SK-N-SH (cell line): ENCODE data around the gene INPPL1. TPM values are rescaled to one million over a fixed set of nuclear protein-coding genes. Genes with fewer than 3 reads are reported as not detected.

ENCODE experiments used
- CTCF ChIA-PET: fragments of 300-600, 350-600 bp; formaldehyde crosslinking; extraction: SDS; loops from one replicate; lab custom pipeline; 2021; lab: Yijun Ruan, JAX
- POLR2A ChIA-PET: fragments of 350-600 bp; sonication (Branson Sonifier 250); formaldehyde crosslinking; extraction: SDS; loops from one replicate; lab custom pipeline; 2020; ENCODE audit warnings: antibody characterized with exemption, inconsistent platforms; lab: Yijun Ruan, JAX
- DNase-seq: peaks from one replicate; pipeline ENCODE4 v3.0.0; 2012
- H2AFZ ChIP-seq: fragments of 200-600 bp; sonication (generic); 2 replicates; pipeline ENCODE4 v1.8.1; 2016; ENCODE audit warnings: antibody characterized with exemption, mild to moderate bottlenecking, low read depth
- H3F3A ChIP-seq: fragments of 200-600 bp; sonication (generic); replicated peaks from 2 replicates; pipeline ENCODE3; 2016; ENCODE audit warnings: antibody characterized with exemption, mild to moderate bottlenecking; ENCODE audit not compliant: insufficient read depth
- H3K27ac ChIP-seq, 2 experiments: fragments of 200-500 bp in 1 of 2; fragments of 200-600 bp in 1 of 2; sonication (Bioruptor generic) in 1 of 2; sonication (generic), shearing (Covaris generic) in 1 of 2; 2 replicates each; pipeline versions ENCODE4 v1.5.1 to v1.6.1; 2014 to 2016; ENCODE audit warnings: low read depth in 2 of 2, inconsistent platforms in 1 of 2, low read length in 1 of 2, mild to moderate bottlenecking in 1 of 2, mixed read lengths in 1 of 2
- H3K27me3 ChIP-seq: fragments of 200-600 bp; sonication (generic), shearing (Covaris generic); 2 replicates; pipeline ENCODE4 v1.6.1; 2016; ENCODE audit warnings: mixed run types; ENCODE audit not compliant: insufficient read depth
- H3K36me3 ChIP-seq, 2 experiments: fragments of 200-500 bp in 1 of 2; fragments of 200-600 bp in 1 of 2; sonication (Bioruptor generic) in 1 of 2; sonication (generic) in 1 of 2; replicated peaks in 1 of 2; 2 replicates each; pipeline versions ENCODE3 to v1.5.1; 2014 to 2016; ENCODE audit warnings: low read length in 1 of 2, mild to moderate bottlenecking in 1 of 2; ENCODE audit not compliant: insufficient read depth in 2 of 2, control insufficient read depth in 1 of 2
- H3K4me1 ChIP-seq, 2 experiments: fragments of 200-500 bp in 1 of 2; fragments of 200-600 bp in 1 of 2; sonication (Bioruptor generic) in 1 of 2; sonication (generic), shearing (Covaris generic) in 1 of 2; 2 replicates each; pipeline versions ENCODE4 v1.5.1 to v1.6.1; 2014 to 2016; ENCODE audit warnings: low read depth in 1 of 2, low read length in 1 of 2, mixed run types in 1 of 2; ENCODE audit not compliant: insufficient read depth in 2 of 2, control insufficient read depth in 1 of 2
- H3K4me2 ChIP-seq: fragments of 200-600 bp; sonication (generic), shearing (Covaris generic); 2 replicates; pipeline ENCODE4 v1.6.1; 2017; ENCODE audit warnings: mixed run types
- H3K4me3 ChIP-seq, 2 experiments: fragments of 200-500 bp in 1 of 2; fragments of 200-600 bp in 1 of 2; sonication (Bioruptor generic) in 1 of 2; sonication (generic), shearing (Covaris generic) in 1 of 2; 2 replicates each; pipeline versions ENCODE4 v1.5.1 to v1.8.1; 2014 to 2016; ENCODE audit warnings: low read depth in 2 of 2, inconsistent platforms in 1 of 2, low read length in 1 of 2, mild to moderate bottlenecking in 1 of 2, mixed read lengths in 1 of 2, moderate library complexity in 1 of 2
- H3K79me2 ChIP-seq: fragments of 200-600 bp; sonication (generic); 2 replicates; pipeline ENCODE4 v1.8.1; 2017; ENCODE audit warnings: mild to moderate bottlenecking; ENCODE audit not compliant: insufficient read depth
- H3K9ac ChIP-seq: fragments of 200-600 bp; sonication (generic); 2 replicates; pipeline ENCODE4 v1.6.1; 2017; ENCODE audit warnings: mixed run types
- H3K9me2 ChIP-seq: fragments of 200-600 bp; sonication (generic); 2 replicates; pipeline ENCODE4 v1.6.1; 2017; ENCODE audit warnings: mixed run types
- H3K9me3 ChIP-seq: fragments of 200-600 bp; sonication (generic); 2 replicates; pipeline ENCODE4 v1.6.1; 2017; ENCODE audit warnings: mixed run types, mild to moderate bottlenecking, moderate library complexity
- H4K20me1 ChIP-seq: fragments of 200-600 bp; sonication (generic); 2 replicates; pipeline ENCODE4 v1.6.1; 2017; ENCODE audit warnings: mild to moderate bottlenecking, mixed run types; ENCODE audit not compliant: insufficient read depth
- CHD2 ChIP-seq: fragments of 150-350 bp; IDR thresholded peaks from 2 replicates; pipeline ENCODE4 v1.6.1; 2018; ENCODE audit warnings: low read length; ENCODE audit not compliant: partially characterized antibody
- EP300 ChIP-seq, 2 experiments: IDR thresholded peaks; 2 replicates each; pipeline versions ENCODE4 v1.4.0 to v1.6.1; 2012; ENCODE audit warnings: borderline replicate concordance in 1 of 2, low read depth in 1 of 2, low read length in 1 of 2
- EZH2phosphoT487 ChIP-seq: fragments of 200-600 bp; sonication (generic); IDR thresholded peaks from 2 replicates; pipeline ENCODE4 v1.6.1; 2017; ENCODE audit warnings: low read depth, mixed run types, mild to moderate bottlenecking, antibody characterized with exemption, moderate library complexity, borderline replicate concordance
- FOSL2 ChIP-seq: IDR thresholded peaks from 2 replicates; pipeline ENCODE4 v1.4.0; 2012; ENCODE audit warnings: low read depth, mild to moderate bottlenecking, moderate library complexity, borderline replicate concordance
- FOXJ3 ChIP-seq: sonication (generic); formaldehyde crosslinking; IDR thresholded peaks from 2 replicates; pipeline ENCODE4 v1.5.1; 2020; ENCODE audit warnings: mild to moderate bottlenecking, missing genetic modification reagents
- GATA2 ChIP-seq: sonication (generic); formaldehyde crosslinking; IDR thresholded peaks from 2 replicates; pipeline ENCODE4 v1.5.0; 2020; ENCODE audit warnings: mild to moderate bottlenecking, missing genetic modification reagents
- MAX ChIP-seq: IDR thresholded peaks from 2 replicates; pipeline ENCODE4 v1.4.0; 2012; ENCODE audit warnings: low read depth
- MEF2A ChIP-seq: IDR thresholded peaks from 2 replicates; pipeline ENCODE4 v1.4.0; 2012; ENCODE audit warnings: low read depth, borderline replicate concordance
- NFIC ChIP-seq: IDR thresholded peaks from 2 replicates; pipeline ENCODE4 v1.4.0; 2012; ENCODE audit warnings: borderline replicate concordance
- NRF1 ChIP-seq: IDR thresholded peaks from 2 replicates; pipeline ENCODE4 v1.6.1; 2012; ENCODE audit warnings: low read depth, mild to moderate bottlenecking, low read length
- POLR2AphosphoS5 ChIP-seq: IDR thresholded peaks from 2 replicates; pipeline ENCODE4 v1.6.1; 2012; ENCODE audit warnings: low read depth, low read length
- RAD21 ChIP-seq: IDR thresholded peaks from 2 replicates; pipeline ENCODE4 v1.6.1; 2012; ENCODE audit warnings: mild to moderate bottlenecking, low read length
- REST ChIP-seq: IDR thresholded peaks from 2 replicates; pipeline ENCODE4 v1.6.1; 2012; ENCODE audit warnings: mild to moderate bottlenecking, low read depth, low read length, moderate library complexity
- RFX5 ChIP-seq: IDR thresholded peaks from 2 replicates; pipeline ENCODE4 v1.6.1; 2012; ENCODE audit warnings: mild to moderate bottlenecking, improper control_type of control experiment, low read length
- SIN3A ChIP-seq: IDR thresholded peaks from 2 replicates; pipeline ENCODE4 v1.6.1; 2012; ENCODE audit warnings: low read depth, mild to moderate bottlenecking, low read length, moderate library complexity, borderline replicate concordance
- TAF1 ChIP-seq: IDR thresholded peaks from 2 replicates; pipeline ENCODE4 v1.6.1; 2012; ENCODE audit warnings: low read depth, mild to moderate bottlenecking, low read length, moderate library complexity, borderline replicate concordance
- USF1 ChIP-seq: IDR thresholded peaks from 2 replicates; pipeline ENCODE4 v1.4.0; 2012; ENCODE audit warnings: low read depth, borderline replicate concordance
- ZBTB33 ChIP-seq: IDR thresholded peaks from 2 replicates; pipeline ENCODE4 v1.4.0; 2012; ENCODE audit warnings: low read depth, borderline replicate concordance
- WGBS: methylation state at CpG from one replicate; pipeline ENCODE4 v1.1.6; 2017; ENCODE audit warnings: low lambda C conversion rate; 5-methylcytosine and 5-hydroxymethylcytosine counted together
- polyA plus RNA-seq, 3 experiments: library from polyadenylated mRNA; depleted of rRNA; stranded (reverse); fragments of >200 nt; gene quantifications; 2 replicates each; pipeline ENCODE4 v1.2.3, GENCODE V29; 2012

Gene INPPL1
- polyA plus RNA-seq, 1 of the 3 experiments (the other 2 are of a cell fraction), result 123 TPM

- Histone ChIP-seq H3K4me2 (no peak overlapping the region), H3K27me3 (no peaks in the 10 kb centered on the region), H3K4me1 (peaks cover 1 to 31% of the 10 kb centered on the region in 2 experiments; a peak in 3 of 4 replicates), H3K9me2 (no peaks in the 10 kb centered on the region), H3K27ac (no peak overlapping the region), H3K4me3 (no peak overlapping the region), H3K36me3 (peaks cover 66 to 79% of the 10 kb centered on the region in 2 experiments), H3K9ac (no peak overlapping the region), H3K79me2 (peaks cover 39% of the 10 kb centered on the region), H2AFZ (no peak overlapping the region), H4K20me1 (peaks cover 40% of the 10 kb centered on the region), H3K9me3 (no peaks in the 10 kb centered on the region), H3F3A (peaks cover 26% of the 10 kb centered on the region)
- CTCF ChIA-PET, result interaction anchor here (1.0 to 9.1 kb wide), 2 partner anchors 87 to 199 kb away, joined by 4 to 73 read pairs; no protein-coding TSS in a partner anchor
- DNase-seq, result no peak
- TF ChIP-seq MAX (no peak), RAD21 (no peak), GATA2 (CRISPR knock-in tag) (no peak), SIN3A (no peak), FOXJ3 (CRISPR knock-in tag) (no peak), POLR2AphosphoS5 (no peak), FOSL2 (no peak), TAF1 (no peak), NRF1 (no peak), RFX5 (no peak), MEF2A (no peak), EP300 (IDR thresholded peaks at IDR 0.05; ENCODE audit: borderline replicate concordance in 1 of 2, low read depth in 1 of 2, low read length in 1 of 2) (no peak), EZH2phosphoT487 (no peak), USF1 (no peak), REST (no peak), NFIC (no peak), ZBTB33 (no peak), CHD2 (no peak)
- 100% methylated on average over 8 of the region's 18 CpGs for WGBS
- POLR2A ChIA-PET, result no interaction called here
These were observed 6.3 kb downstream of the INPPL1 start for GRCh38 chr11:72230764-72231365.
